KMS-11 (cell line): Measurements from ENCODE around the gene FAM124B.

Source experiments
- H2AFZ ChIP-seq: fragments of 200-600 bp; sonication (generic); 2 replicates; pipeline ENCODE4 v1.6.1; 2016; ENCODE audit warnings: antibody characterized with exemption, mixed run types, low read depth
- H3K27ac ChIP-seq: fragments of 200-600 bp; sonication (generic); 2 replicates; pipeline ENCODE4 v1.6.1; 2016; ENCODE audit warnings: mild to moderate bottlenecking, mixed run types
- H3K27me3 ChIP-seq: fragments of 200-600 bp; sonication (generic); 2 replicates; pipeline ENCODE4 v1.6.1; 2017; ENCODE audit warnings: mild to moderate bottlenecking, low read depth, mixed run types, moderate library complexity; ENCODE audit not compliant: insufficient read depth
- H3K36me3 ChIP-seq: fragments of 200-600 bp; sonication (generic); 2 replicates; pipeline ENCODE4 v1.6.1; 2017; ENCODE audit warnings: mild to moderate bottlenecking, mixed run types; ENCODE audit not compliant: insufficient read depth
- H3K4me1 ChIP-seq: fragments of 200-600 bp; sonication (generic); 2 replicates; pipeline ENCODE4 v1.6.1; 2016; ENCODE audit warnings: mild to moderate bottlenecking, low read depth, mixed run types; ENCODE audit not compliant: poor library complexity, severe bottlenecking
- H3K4me2 ChIP-seq: fragments of 200-600 bp; sonication (generic); 2 replicates; pipeline ENCODE4 v1.7.0; 2016; ENCODE audit warnings: mild to moderate bottlenecking, mixed run types
- H3K4me3 ChIP-seq: fragments of 200-600 bp; sonication (generic); IDR thresholded peaks from 2 replicates; pipeline ENCODE4 v1.6.1; 2017; ENCODE audit warnings: low read depth, low read length, mixed read lengths; ENCODE audit not compliant: insufficient read depth
- H3K79me2 ChIP-seq: fragments of 200-600 bp; sonication (generic); 2 replicates; pipeline ENCODE4 v1.6.1; 2016; ENCODE audit warnings: low read depth, mixed run types; ENCODE audit not compliant: insufficient read depth
- H3K9ac ChIP-seq: fragments of 200-600 bp; sonication (generic); 2 replicates; pipeline ENCODE4 v1.6.1; 2016; ENCODE audit warnings: mild to moderate bottlenecking, mixed run types
- H4K20me1 ChIP-seq: fragments of 200-600 bp; sonication (generic); 2 replicates; pipeline ENCODE4 v1.6.1; 2016; ENCODE audit warnings: mild to moderate bottlenecking, mixed run types; ENCODE audit not compliant: insufficient read depth
- CTCF ChIP-seq: fragments of 200-600 bp; sonication (generic); conservative IDR thresholded peaks from 2 replicates; pipeline ENCODE4 v1.6.1; 2017; ENCODE audit warnings: low read depth, mild to moderate bottlenecking, antibody characterized with exemption, low read length, moderate library complexity, mixed read lengths

Gene FAM124B

GRCh38 chr2:224413381-224413780 lies 11.5 kb upstream of the FAM124B start:
- H2AFZ ChIP-seq = no peak overlapping the region
- no peak overlapping the region for H3K4me2 ChIP-seq
- no peaks in the 10 kb centered on the region for H3K36me3 ChIP-seq
- no peak overlapping the region for H3K9ac ChIP-seq
- no peaks in the 10 kb centered on the region for H3K27me3 ChIP-seq
- H4K20me1 ChIP-seq = no peaks in the 10 kb centered on the region
- no peaks in the 10 kb centered on the region for H3K79me2 ChIP-seq
- H3K4me1 ChIP-seq = no peaks in the 10 kb centered on the region
- H3K27ac ChIP-seq = no peak overlapping the region
- TF ChIP-seq CTCF = no peak
- H3K4me3 ChIP-seq = no peak overlapping the region

- TF ChIP-seq CTCF = no peak
- Histone ChIP-seq H3K4me3 (no peak overlapping the region), H4K20me1 (no peaks in the 10 kb centered on the region), H3K36me3 (no peaks in the 10 kb centered on the region), H3K79me2 (no peaks in the 10 kb centered on the region), H3K27ac (no peak overlapping the region), H2AFZ (no peak overlapping the region), H3K27me3 (no peaks in the 10 kb centered on the region), H3K9ac (no peak overlapping the region), H3K4me2 (no peak overlapping the region), H3K4me1 (no peaks in the 10 kb centered on the region)
Observed at GRCh38 chr2:224412141-224413015, 10.5 kb upstream of the FAM124B start.

- Histone ChIP-seq H3K4me2 (no peak overlapping the region), H3K4me1 (no peaks in the 10 kb centered on the region), H3K27ac (no peak overlapping the region), H2AFZ (no peak overlapping the region), H4K20me1 (no peaks in the 10 kb centered on the region), H3K36me3 (no peaks in the 10 kb centered on the region), H3K4me3 (no peak overlapping the region), H3K27me3 (no peaks in the 10 kb centered on the region), H3K79me2 (no peaks in the 10 kb centered on the region), H3K9ac (no peak overlapping the region)
- TF ChIP-seq CTCF = no peak
Observed at GRCh38 chr2:224410946-224411561, 9.1 kb upstream of the FAM124B start.

- no peak for TF ChIP-seq CTCF
- no peaks in the 10 kb centered on the region for H3K36me3 ChIP-seq
- no peak overlapping the region for H2AFZ ChIP-seq
- no peak overlapping the region for H3K4me3 ChIP-seq
- no peaks in the 10 kb centered on the region for H3K27me3 ChIP-seq
- no peaks in the 10 kb centered on the region for H4K20me1 ChIP-seq
- H3K27ac ChIP-seq = no peak overlapping the region
- no peak overlapping the region for H3K4me2 ChIP-seq
- no peaks in the 10 kb centered on the region for H3K4me1 ChIP-seq
- no peaks in the 10 kb centered on the region for H3K79me2 ChIP-seq
- no peak overlapping the region for H3K9ac ChIP-seq
Observed at GRCh38 chr2:224408676-224409075, 6.8 kb upstream of the FAM124B start.
